ENCODE data around the gene CACNA1E.
A peak's percentile ranks its signal among the peaks of the same experiment; 100 is the strongest.

CACNA1E gene

GRCh38 chr1:181448461-181448860 lies 34.9 kb upstream of the CACNA1E start:
- TF ChIP-seq, protein P1, sequence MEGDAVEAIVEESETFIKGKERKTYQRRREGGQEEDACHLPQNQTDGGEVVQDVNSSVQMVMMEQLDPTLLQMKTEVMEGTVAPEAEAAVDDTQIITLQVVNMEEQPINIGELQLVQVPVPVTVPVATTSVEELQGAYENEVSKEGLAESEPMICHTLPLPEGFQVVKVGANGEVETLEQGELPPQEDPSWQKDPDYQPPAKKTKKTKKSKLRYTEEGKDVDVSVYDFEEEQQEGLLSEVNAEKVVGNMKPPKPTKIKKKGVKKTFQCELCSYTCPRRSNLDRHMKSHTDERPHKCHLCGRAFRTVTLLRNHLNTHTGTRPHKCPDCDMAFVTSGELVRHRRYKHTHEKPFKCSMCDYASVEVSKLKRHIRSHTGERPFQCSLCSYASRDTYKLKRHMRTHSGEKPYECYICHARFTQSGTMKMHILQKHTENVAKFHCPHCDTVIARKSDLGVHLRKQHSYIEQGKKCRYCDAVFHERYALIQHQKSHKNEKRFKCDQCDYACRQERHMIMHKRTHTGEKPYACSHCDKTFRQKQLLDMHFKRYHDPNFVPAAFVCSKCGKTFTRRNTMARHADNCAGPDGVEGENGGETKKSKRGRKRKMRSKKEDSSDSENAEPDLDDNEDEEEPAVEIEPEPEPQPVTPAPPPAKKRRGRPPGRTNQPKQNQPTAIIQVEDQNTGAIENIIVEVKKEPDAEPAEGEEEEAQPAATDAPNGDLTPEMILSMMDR (conservative IDR thresholded peaks at IDR 0.05) = no peak
- no peak overlapping the region for H3K27ac ChIP-seq

DNA sequence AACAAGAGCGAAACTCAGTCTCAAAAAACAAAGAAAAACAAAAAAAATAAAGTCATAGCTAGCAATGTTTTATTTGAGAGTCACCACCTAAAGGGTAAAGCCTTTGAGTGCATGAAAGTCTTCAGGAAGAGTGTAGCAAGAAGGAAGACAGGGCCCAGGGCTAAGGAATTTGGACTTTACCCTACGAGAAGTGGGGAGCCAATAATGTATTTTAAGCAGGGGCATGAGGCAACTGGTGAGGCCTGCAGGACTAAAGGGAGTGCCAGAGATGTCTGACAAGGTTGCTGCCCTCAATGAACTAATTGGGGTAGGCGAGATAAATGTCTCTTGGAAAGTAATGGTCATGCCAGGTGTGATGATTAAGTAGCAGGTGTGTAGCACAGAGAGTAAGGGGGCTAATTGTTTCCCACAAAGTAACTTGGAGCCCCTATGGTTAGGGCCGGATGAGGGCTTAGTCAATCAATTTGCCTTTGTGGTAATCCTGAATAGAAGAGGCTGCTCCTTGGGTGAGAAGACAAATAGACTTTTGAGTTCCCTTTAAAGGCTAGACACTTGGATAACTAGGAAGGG lies 31.6 kb upstream of the CACNA1E start:
- H3K27ac ChIP-seq = peak overlapping the region; percentile 64; the same call in 1 of the 2 replicates
- TF ChIP-seq, protein P1 (conservative IDR thresholded peaks at IDR 0.05) = no peak

- peak overlapping the region; percentile 64 for H3K27ac ChIP-seq
- TF ChIP-seq, protein P1 (conservative IDR thresholded peaks at IDR 0.05) = no peak
Observed at GRCh38 chr1:181452746-181453145, 30.6 kb upstream of the CACNA1E start.

DNA sequence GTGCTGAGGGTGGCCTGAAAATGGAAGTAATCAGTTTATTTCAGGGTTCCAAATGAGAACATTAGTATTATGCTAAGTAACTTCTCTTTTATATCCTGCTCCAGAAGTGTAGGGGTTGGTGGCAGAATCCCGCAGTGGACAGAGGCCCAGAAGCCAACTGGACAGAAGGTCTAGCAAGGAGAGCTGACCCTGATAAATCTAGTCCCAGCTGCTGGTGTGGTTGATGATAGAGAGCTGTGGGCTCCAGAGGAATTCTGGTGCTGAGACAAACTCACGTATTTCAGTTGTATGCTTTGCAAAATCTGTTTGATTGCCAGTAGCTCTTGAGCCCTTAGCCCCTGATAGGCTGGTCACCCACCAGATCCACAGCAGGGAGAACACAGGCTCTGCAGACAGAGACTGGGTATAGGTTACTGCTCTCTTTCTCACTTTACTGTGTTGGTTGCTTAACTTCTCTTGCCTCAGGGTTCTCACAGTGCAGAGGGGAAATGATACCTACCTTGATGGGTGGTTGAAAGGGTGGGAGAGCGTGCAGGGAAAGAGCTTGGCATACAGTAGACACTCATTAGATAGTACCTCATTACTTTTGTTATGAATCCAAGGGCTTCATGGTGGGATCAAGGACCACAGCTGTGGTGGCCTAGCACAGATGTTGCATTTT lies 29.6 kb upstream of the CACNA1E start:
- peak overlapping the region; percentile 64 for H3K27ac ChIP-seq

DNA sequence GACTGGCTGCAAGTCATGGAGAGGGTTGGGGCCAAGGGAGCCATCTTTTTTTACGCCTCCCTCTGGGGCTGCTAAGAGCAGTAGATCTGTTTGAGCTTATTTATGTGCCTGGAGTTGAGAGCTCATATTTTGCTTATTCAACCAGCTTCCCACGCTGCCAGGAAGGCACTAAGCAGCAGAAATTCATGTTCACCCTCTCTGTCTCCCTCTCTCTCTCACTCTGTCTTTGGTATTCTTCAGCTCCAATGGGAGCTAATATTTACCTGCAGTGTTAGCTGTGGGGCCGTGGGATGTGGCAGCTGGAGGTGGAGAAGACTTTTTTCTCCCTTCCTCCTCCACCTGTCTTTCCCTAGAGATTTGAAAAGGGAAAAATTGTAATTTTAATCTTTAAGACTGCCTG lies 26.8 kb upstream of the CACNA1E start:
- no peak overlapping the region for H3K27ac ChIP-seq
- TF ChIP-seq, protein P1 (conservative IDR thresholded peaks at IDR 0.05) = no peak

More for the DNA sequence above, 29.6 kb upstream of the CACNA1E start:
- TF ChIP-seq, protein P1 (conservative IDR thresholded peaks at IDR 0.05) = no peak

GRCh38 chr1:181458419-181458818 lies 24.9 kb upstream of the CACNA1E start:
- TF ChIP-seq, protein P1 (conservative IDR thresholded peaks at IDR 0.05) = no peak
- H3K27ac ChIP-seq = no peak overlapping the region

DNA sequence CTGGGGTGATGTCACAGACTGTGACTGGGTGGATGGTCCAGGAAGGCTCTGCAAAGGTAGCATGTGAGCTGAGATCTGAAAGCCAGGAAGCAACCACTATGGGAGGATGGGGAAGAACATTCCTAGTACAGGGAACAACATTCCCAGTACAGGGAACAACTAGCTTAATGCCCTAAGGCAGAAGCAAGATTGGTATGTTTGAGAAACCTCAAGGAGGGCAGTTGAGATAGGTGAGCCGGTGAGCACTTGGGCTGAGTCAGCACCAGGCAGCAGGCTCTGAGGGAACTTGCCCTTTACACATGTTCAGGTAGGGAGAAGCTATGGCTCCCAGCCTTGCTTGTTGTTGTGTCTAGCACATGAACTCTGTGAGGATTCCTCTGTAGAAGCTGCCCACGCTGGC lies 24.2 kb upstream of the CACNA1E start:
- H3K27ac ChIP-seq = no peak overlapping the region
- TF ChIP-seq, protein P1 (conservative IDR thresholded peaks at IDR 0.05) = no peak

Measured in VCaP (cell line).